HG03565 (cell line): ENCODE data around the gene ALDH1B1.

Experiments
- ATAC-seq: cut with Tn5 transposase; IDR thresholded peaks from one replicate; pipeline ENCODE4 v1.9.1; 2021; ENCODE audit warnings: mild to moderate bottlenecking, moderate library complexity; ENCODE audit not compliant: unreplicated experiment

ALDH1B1 gene

GRCh38 chr9:38413283-38413682, 20.8 kb downstream of the ALDH1B1 start:
- ATAC-seq: no peak

DNA sequence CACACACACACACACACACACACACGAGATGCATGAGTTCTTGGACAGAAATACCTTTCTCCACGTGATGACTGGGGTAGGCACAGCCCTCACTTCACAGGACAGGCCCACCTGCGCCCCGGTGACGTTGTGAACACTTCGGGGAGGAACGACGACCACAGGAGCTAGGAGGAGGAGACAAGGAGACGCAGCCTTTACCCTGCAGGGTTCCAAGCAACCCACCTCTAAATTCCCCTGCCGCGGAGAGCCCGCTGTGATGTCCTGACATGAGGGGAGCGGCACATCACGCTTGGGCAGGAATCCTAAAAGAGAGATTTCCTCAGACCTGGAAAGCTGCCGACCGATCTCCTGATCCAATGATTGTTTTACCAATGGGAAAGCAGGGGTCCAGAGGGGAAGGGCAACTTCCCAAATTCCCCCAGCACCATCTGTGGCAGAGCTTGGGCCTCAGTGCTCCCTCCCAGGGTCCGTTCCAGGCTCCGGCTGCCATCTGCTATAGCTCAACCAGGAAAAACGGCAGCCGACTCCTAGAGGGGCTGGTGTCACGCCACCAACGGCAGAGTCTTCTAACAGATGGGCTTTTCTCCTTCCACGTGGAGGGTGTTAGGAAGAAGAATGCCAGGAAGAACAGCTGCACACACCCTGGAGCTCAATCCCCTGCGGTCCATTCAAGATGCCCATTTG, 21.7 kb downstream of the ALDH1B1 start:
- no peak for ATAC-seq

DNA sequence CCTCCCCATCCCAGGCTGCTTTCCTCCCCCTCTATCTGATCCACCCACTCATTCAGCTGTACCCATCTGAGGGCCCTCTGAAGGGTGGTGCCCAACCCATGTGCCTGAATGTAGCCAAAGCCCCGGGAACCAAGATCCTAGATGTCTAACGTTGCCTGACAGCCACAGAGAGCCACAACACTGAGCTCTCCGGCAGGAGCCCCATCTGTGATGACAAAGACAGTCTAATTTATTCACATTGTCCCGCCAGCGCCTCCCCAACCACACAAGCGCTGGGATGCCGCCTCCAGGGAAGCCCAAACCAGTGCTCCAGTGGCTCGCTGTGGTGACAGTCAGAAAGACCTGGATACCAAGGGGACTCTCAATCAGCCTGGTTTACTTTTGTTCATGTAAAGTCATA, 23.4 kb downstream of the ALDH1B1 start:
- no peak for ATAC-seq

DNA sequence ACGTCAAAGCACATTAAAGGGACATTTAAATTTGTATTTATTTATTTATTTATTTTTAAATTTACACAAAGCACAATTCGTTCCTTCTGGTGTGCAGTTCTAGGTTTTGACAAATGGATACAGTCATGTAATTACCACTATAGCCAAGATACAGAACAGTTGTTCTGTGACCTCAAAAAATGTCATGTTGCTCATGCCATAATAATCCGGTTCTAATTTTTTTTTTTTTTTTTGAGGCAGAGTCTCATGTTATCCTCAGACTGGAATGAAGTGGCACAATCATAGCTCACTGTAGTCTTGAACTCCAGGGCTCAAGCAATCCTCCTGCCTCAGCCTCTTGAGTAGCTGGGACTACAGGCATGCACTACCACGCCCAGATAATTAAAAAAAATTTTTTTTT, 24.0 kb downstream of the ALDH1B1 start:
- ATAC-seq: no peak

DNA sequence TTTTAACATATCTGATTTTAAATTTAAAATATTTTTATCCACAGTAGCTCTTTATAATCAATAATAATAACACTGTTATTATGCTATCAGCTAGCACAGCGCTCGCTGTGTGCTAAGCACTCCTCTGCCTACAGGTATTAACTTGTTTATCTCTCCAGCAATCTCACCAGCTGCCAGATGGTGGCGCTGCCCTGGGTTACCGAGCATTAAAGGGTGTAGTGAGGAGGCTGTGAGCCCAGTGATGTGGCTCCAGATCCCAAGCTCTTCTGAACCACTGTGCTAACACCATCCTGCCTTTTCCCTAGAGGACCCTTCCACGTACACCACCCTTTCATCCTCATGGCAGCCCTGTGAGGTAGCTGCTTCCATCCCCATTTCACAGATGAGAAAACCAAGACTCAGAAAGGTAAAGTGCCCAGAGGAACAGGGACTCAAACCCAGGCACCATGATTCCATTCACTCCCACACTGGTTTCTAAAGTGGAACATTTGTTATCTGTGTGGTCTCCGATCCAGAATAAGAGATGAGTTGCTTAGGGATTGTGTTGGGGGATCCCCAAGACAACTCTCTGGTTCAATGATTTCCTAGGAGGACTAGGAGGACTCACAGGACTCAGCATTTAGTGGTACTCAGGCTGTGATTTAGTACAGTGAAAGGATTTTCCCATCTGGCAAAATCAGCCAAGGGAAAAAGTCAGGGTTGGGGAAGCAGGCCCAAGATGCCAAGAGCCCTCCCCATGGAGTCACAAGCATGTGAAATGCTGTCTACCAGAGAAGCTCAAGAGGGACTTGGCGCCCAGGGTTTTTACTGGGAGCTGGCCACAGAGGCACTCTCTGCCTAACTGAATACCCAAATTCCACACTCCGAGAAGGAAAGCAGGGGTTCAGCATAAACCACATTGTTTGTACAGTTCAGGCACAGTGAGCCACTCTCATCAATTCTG, 24.8 kb downstream of the ALDH1B1 start:
- peak; percentile 51 for ATAC-seq

- ATAC-seq: no peak
These were observed 25.9 kb downstream of the ALDH1B1 start for GRCh38 chr9:38418366-38418765.

- ATAC-seq: no peak
These were observed 26.7 kb downstream of the ALDH1B1 start for GRCh38 chr9:38419181-38419580.

DNA sequence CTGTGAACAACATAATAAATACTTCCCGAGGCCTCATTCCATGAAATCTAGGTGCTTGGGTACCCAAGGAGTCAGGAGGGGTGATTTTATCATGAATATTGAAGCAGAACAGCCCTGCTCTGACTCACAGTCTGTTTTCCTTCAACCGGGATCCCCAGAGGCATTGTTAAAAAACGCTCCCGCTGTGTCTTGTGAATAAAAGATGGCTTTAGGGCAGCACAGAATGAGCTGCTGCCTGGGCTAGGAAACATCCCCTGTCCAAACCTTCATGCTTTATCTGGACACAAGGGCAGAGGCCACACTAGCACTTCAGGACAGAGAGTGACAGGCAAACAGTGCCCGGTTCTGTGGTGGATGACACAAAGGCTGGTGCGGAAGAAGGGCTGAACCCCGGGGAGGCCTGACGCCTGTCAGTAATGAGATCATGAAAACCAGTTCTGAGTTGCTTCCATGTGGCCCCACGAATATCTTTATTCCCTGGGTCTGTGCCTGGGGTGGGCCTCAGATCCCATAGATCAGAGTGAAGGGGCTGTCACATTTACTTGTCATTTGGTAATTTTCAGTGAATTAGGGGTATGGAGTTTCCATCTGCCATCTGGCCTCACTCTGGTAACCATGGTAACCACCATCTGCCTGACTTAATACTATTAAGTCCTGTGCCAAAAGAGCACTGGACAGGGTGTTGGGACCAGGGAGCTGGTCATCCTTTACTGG, 29.2 kb downstream of the ALDH1B1 start:
- ATAC-seq: no peak

GRCh38 chr9:38422555-38423260, 30.2 kb downstream of the ALDH1B1 start:
- no peak for ATAC-seq

DNA sequence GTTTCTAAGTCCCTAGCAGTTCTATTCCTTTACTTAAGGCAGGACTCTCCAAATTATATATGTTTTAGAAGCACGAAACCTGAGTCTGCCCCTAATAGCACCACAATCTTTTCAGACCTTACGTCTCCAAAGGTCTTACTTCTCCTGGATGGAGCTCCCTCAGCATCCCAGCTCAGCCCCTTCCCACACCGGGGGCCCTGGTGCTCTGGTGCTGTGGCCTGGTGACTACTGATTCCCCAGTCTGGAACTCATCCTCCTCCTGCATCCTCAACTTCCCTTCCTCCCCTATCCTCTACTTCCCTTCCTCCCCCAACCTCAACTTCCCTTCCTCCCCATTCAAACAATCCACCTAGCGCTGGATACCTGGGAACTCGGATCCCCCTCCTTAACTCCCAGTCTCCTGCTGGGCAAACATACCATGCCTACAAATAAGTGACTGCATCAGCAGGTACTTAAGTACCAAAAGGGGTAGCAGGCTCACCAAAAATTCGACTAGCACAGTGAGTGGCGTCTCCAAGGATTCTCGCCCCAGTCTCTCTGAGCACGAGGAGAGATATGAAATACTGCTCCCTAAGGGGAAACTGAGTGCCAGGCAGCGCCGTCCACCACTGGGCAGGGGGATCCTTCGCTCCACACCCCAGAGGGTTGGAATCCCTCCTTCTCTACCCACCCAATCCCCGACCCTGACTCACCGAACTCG, 30.9 kb downstream of the ALDH1B1 start:
- ATAC-seq: no peak

DNA sequence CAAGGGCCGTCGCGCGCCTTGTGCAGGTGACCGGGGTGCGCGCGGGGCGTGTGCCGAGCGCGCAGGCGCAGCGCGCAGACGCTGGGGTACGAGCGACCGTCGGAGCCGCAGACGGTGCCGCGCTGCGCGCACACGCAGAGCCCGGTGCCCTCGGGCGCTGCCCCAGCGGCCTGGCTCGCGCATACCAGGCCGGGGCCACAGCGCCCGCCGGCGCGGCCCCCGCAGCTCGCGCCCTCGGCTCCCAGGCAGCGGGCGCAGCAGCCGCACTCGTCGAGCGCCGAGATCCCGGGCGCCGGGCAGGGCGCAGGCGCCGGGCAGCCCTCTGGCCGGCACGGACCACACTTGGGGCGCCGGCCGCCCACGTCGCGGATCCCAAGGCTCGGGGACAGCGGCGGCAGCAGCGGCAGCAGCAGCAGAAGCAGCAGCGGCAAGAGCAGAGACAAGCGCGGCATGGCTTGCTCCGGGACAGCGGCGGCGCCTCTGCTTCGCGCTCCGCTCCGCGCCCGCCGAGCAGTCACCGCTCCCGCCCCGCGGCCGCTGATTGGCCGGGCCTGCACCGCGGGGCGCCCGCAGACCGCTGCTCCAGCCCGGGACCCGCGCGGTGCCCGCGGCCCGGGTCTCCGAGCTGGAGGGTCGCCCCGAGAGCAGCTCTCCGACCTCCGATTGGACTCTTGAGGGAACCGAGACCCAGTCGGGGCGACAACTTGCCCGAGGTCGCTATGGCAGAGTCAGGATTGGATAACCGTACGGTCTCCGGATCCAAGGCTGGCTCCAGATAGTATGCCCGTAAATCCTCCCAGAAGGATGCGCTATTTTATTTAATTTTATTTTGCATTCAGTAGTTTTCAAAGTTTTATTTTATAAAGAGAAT, 31.7 kb downstream of the ALDH1B1 start, which contains the start of gene IGFBPL1:
Gene IGFBPL1, minus strand, starts transcription at position 482 of the 871 bp plus-strand sequence. Its CDS starts 30 bp downstream, at position 452.
- ATAC-seq: no peak

GRCh38 chr9:38424918-38425317, 32.4 kb downstream of the ALDH1B1 start:
- no peak for ATAC-seq

DNA sequence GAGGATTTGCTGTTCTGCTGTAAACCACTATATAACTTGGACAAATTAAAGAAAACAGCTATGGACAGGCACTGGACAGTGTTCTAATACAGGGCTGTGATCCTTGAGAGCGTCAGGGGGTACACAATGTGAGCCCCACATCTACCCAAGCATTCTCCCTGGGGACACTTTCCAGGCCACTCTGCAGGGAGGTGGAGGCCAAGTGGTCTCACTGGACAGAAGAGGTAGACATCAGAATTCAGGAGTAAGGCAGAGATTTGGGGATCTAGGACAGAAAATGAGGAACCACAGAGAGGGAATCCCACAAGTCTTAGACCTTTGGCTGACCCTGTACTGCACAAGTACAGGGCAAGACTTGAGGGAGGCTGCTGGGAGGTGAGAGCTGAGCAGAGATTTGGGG, 35.6 kb downstream of the ALDH1B1 start:
- ATAC-seq: no peak

DNA sequence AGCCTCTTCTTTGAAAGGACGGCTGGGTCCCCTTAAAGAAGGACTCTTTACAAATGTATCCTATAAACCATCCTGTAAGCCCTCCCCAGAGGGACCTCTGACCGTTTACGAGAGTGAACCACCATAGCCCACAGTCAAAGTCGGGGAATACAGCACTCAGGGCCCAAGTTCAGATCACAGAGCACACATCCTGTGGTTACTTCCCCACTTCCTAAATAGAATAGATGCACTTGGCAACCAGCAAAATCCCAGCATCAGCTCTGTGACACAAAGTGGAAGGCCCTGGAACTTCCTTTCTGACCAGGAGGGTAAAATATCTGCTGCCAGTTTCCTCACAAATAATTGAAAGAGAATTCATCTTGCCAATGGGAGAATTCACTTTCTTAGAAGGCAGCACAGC, 38.6 kb downstream of the ALDH1B1 start:
- ATAC-seq: no peak

DNA sequence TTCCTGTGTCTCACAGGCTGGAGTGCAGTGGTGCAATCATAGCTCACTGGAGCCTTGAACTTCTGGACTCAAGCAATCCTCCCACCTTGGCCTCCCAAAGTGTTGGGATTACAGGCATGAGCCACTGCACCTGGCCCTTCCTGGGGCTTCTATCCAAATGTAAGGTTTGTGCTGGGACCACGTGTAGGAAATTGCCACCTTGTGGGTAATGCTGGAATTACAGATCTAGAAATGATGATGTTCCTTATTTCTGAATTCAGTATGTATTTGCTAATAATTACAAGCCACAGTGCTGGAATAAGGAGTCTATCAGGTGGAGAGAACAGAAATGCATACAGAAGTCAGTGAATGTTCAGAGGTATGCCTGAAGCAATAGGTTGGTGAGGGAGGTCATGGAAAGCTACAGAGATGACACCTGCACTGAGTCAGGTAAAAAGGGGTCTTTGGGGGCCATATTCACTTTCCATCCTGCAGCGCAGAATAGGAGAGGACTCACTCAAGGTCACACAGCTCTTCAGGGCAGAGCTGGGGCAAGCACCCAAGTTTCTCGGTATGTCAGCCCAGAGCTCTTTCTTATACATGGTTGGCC, 40.5 kb downstream of the ALDH1B1 start:
- no peak for ATAC-seq

- no peak for ATAC-seq
These were observed 41.9 kb downstream of the ALDH1B1 start for GRCh38 chr9:38434365-38434764.

GRCh38 chr9:38434853-38435252, 42.4 kb downstream of the ALDH1B1 start:
- no peak for ATAC-seq

DNA sequence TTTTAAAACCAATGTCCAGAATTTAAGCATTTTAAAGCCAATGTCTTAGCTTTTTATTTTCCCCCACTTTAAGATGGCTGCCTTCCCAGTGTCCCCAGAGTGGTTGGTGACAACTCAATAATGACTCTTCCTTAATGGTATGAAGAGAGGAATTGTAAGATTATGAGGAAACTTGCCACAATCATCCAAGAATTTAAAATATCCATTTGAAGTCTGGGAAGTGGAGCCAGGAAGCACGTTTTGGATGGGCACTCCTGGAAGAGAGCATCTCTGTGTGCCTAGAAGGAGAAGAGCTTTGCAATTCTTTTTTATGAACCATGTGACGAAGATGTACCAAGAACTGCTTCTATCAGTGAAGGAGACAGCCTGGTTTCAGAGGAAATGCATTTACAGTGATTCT, 43.0 kb downstream of the ALDH1B1 start:
- ATAC-seq: no peak

DNA sequence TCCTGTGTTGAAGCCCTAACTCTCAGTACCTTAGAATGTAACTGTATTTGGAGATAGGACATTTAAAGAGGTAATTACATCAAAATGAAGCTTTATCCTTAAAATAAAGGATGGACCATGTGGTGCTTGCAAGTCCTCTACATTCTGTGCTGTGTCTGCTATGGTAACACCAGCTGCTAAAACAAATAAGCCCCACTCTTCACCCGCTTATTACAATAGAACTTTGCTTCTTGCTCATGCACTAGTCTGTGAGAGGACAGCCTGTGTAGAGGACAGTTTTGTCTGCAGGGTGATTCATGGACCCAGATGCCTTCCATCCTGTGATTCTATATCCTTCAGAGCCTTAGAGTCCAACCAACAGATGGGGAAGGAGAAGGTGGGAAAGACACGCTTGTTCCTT, 44.2 kb downstream of the ALDH1B1 start:
- ATAC-seq: no peak
